NCI-H1092 (cell line): ENCODE results near the gene MTMR2.

Experiments
- DNase-seq: peaks from one replicate; lab custom pipeline; 2025; lab: John Stamatoyannopoulos, UW

The MTMR2 gene

GRCh38 chr11:95918056-95918455 is 5.9 kb downstream of the MTMR2 start:
- DNase-seq, result no peak

DNA sequence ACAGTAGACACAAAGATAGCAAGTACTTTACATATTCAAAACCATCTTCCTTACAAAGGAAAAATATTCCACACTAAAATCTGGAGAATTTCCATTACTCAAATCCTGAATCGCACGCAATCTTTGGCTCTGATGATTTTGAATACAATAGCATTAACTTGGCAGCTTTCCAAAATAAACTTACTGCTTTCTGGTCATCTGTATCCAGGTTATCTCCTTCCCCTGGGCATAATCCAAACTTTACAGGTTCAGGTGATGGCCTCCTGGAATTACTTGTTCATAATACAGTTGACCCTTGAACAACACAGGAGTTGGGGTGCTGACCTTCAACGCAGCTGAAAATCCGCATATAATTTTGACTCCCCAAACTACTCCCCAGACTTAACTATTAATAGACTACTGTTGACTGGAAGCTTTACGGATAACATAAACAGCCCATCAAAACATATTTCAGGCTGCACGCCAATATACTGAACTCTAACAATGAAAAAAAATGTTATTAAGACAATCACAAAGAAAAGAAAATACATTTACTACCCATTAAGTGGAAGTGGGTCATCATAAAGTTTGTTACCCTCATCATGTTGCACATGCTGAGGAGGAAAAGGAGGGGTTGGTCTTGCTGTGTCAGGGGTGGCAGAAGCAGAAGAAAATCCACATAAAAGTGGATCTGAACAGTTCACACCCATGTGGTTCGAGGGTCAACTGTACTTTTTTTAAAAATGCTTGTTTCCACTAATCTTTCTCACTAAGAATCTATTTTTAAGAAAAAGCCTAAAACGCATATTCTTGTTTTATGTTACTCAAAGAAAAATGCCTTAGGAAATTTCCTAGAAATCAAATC is 6.5 kb downstream of the MTMR2 start:
- DNase-seq, result peak; percentile 61

- no peak for DNase-seq
These were observed 7.9 kb downstream of the MTMR2 start for GRCh38 chr11:95916049-95916448.

DNA sequence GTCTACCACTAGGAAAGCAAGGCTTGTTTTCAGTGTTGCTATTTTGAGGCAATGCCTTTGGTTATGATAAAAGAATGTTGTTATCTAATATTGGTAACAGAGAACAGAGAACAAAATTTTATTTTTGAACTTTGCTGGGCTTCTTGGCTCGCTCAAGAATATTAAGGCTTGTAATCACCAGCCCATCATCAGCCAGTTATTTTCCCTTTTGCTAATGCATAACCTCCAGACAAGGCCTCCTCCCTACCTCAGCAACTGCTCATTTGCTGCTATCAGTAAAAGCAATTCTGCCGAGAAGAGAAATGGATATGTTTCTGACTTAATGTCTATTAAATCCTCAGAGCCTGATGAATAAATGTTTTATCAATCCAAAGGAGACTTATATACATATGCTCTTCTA is 8.9 kb downstream of the MTMR2 start:
- no peak for DNase-seq

DNA sequence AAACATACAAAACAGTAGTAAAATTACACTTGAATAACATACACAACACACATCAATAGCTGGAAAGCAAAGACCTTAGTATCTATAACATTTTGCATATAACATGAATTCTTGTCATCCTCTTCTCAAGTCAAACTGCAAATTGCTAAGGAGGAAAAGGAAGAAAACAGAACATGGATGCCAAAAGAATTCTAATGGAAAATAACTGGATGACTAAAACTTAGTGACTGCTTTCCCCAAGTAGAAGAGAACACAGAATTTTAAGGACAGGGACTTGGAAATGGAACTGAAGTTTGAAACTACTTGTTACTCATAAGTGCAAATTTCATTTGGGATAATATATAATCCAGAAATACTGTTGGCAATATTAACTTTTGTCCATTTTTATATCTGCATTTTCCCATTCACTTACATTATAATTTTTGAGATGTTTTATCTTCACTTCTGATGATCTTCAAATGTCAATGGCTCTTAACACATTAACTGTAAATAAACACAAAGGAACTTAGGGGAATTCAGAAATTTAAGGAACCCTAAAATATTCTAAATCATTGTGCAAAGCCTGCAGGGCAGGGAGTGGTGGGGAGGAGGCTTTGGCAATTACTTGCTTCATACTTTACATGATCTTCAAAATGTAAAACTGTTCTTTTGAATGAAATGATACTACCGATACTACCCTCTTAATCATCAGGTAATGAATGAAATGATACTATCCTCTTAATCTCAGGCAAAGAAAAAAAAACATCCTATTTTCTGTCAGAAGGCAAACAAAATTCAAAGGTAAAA is 9.9 kb downstream of the MTMR2 start:
- no peak for DNase-seq

- no peak for DNase-seq
These were observed 10.9 kb downstream of the MTMR2 start for GRCh38 chr11:95912902-95913560.

- DNase-seq, result no peak
These were observed 12.5 kb downstream of the MTMR2 start for GRCh38 chr11:95911369-95911759.

DNA sequence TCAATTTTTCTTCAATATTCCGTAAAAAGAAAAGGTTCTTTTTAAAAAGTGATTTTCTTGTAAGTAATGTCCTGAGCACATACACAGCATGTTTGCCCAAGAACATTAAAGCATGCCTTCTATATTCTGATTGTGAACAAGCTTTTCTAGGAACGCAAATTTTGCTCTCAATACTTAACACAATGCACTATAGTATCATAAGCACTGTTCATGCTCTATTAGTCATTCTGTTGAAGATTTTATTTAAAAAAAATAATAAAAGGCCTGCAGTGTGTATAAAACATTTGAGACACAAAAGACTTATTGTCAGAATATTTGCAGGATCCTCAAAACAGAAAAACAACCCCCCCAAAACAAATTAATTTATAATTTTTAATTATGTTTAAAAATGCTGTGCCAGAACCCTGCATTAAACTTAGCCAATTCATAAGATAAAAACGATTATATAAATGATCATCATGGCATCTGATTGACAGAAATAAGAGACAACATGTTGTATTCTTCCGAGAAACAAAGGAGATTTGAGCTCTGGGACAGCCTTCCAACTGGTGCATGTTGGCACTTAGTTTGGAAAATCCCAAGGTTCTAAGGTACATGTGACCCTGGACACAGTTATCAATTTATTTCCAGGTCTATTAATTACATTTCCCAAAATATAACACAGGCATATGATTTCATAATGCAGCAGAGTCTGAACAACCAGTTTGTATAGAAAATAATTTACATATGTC is 13.1 kb downstream of the MTMR2 start:
- no peak for DNase-seq

DNA sequence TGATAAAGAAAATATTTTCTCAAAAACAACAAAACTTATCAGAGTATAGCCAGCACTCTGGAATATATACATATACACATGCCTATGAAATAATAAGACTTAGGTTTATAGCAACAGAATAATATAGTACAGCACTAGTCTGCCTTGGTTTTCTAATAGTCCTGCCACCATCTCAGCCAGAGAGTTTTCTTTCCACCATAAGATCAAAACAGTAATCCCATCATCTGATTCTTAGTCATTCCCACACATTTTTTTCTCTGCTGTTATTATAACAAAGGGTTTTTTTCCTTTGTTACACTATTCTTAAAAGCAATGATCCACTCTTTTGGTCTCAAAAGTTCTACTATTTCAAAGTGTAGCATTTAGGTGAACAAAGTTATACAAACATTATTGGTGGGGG is 15.1 kb downstream of the MTMR2 start:
- no peak for DNase-seq

DNA sequence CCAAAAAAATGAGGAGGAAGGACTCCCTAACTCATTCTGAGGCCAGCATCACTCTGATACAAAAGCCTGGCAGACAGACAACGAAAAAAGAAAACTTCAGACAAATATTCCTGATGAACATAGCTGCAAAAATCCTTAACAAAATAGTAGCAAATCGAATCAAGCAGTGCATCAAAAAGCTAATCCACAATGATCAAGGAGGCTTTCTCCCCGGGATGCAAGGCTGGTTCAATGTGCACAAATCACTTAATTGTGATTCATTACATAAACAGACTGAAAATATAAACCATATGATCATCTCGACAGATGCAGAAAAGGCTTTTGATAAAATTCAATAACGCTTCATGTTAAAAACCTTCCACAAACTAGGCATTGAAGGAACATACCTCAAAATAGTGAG is 16.4 kb downstream of the MTMR2 start:
- no peak for DNase-seq

- DNase-seq, result no peak
These were observed 19.8 kb downstream of the MTMR2 start for GRCh38 chr11:95904009-95904650.

DNA sequence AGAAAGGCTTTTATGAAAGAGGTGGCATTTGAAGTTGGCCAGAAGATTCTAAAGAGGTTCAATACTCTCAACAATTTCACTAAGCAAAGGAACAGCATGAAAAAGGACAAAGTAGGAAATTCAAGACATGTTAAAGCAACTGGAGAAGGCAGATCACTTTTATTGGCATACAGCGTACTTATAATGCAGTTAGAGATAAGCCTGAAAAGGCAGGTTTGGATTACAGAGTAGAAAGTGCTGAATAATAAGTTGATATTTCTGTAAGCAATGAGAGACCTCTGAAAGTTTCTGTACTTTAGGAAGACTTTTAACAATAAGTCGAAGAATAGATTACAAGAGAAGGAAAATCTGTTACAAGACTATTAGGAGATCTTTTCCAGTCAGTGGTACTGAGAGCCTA is 25.1 kb downstream of the MTMR2 start:
- no peak for DNase-seq

DNA sequence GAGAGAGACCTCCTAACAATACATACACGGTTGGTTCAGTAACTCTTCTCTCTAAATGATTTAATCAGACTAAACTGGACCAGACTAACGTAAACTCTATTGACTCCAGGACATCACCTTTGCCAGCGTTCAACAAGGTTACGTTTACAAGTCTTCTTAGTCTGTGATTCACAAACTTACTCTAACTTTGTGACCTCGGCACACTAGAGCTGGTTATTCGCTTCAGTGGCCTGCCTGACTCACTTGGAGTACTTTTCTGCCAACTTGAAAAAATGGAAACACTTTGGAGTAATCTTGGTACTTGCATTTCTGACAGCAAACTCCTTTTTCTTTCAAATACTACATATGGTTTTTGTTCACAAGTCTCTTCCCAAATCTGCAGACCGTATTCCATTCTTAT is 26.2 kb downstream of the MTMR2 start:
- DNase-seq, result no peak

GRCh38 chr11:95895815-95896214 is 28.1 kb downstream of the MTMR2 start:
- no peak for DNase-seq

- no peak for DNase-seq
These were observed 30.9 kb downstream of the MTMR2 start for GRCh38 chr11:95892892-95893570.

DNA sequence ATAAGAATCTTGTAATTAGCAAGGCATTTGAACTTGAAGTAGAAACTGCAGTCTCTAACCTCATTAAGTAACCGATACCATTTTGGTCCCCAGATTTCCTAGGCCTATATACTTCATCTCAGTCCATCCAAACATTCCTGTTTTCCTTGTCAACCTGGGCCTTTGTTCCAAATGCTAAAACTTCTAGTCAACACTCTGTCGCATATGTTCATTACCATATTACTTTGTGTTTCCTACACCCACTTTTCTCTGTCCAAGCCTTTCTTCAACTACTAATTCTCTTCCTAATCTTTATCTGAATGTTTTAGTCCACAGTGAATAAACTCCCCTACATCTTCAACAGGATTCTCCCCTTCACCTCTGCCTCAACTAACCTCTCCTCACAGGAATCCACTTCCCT is 31.4 kb downstream of the MTMR2 start:
- DNase-seq, result no peak

DNA sequence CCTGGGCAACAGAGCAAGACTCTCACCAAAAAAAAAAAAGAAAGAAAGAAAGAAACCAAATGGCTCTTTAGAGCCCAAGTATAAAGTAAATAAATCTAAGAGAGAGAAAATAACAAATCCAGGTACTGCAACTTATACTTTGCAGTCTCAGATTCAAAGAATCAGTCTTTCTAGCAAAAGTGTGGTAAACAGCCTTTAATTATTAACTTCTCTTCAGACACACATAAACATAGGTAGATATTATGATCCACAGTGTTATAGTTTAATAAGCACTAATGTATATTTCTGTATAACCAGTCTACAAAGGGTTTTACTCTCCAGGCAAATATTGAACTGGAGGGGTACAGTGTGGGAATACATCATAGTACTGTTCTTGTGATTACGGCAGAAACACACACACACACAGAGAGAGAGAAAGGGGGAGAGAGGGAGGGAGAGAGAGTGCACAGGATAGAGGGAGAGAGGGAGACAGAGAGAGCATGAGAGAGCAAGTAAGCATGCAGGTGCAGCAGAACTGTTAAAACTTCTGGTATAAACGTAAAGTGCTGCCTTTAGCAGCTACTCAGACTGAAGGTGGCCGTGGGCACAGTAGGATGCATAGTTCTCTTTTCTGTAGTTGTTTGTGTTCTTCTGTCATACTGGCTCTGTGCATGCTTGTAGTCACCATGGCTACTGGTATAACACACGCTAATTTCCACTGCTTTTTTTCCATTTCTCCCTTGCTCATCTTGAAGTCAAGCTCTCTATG is 32.3 kb downstream of the MTMR2 start:
- DNase-seq, result no peak

- no peak for DNase-seq
These were observed 35.1 kb downstream of the MTMR2 start for GRCh38 chr11:95888852-95889251.

DNA sequence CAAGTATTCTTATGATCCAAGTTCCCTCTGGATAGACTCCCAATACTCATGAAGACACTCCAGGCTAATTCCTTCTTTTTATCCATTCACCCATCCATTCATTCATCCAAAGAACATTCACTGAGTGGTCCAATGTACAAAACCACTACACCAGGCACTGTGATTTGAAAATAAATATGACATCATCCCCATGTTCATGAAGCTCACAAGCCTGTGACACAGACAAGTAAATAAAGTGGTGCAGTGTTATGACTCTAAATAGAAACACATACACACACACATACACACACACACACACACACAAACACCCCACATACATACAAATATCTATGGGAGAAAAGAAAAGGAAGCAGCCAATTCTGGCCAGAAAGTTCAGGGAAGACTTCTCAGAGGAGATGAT is 35.5 kb downstream of the MTMR2 start:
- DNase-seq, result no peak

- DNase-seq, result no peak
These were observed 37.4 kb downstream of the MTMR2 start for GRCh38 chr11:95886462-95886861.
